NCI-H524 treated with DMSO at 0.1 percent for 48 hours (cell line): ENCODE results near the gene MAP4K4.

Source experiments
- DNase-seq: peaks from one replicate; lab custom pipeline; 2025; lab: John Stamatoyannopoulos, UW

Gene MAP4K4

DNA sequence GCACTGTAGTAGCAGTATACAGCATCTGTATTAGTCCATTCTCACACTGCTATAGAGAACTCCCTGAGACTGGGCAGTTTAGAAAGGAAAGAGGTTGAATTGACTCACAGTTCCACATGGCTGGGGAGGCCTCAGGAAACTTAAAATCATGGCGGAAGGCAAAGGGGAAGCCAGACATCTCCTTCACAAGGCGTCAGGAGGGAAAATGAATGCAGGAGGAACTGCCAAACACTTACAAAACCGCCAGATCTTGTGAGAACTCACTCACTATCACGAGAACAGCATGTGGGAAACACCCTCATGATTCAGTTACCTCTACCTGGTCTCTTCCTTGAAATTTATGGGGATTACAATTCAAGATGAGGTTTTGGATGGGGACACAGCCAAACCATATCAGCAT is 25.4 kb downstream of the MAP4K4 start:
- DNase-seq = no peak

DNA sequence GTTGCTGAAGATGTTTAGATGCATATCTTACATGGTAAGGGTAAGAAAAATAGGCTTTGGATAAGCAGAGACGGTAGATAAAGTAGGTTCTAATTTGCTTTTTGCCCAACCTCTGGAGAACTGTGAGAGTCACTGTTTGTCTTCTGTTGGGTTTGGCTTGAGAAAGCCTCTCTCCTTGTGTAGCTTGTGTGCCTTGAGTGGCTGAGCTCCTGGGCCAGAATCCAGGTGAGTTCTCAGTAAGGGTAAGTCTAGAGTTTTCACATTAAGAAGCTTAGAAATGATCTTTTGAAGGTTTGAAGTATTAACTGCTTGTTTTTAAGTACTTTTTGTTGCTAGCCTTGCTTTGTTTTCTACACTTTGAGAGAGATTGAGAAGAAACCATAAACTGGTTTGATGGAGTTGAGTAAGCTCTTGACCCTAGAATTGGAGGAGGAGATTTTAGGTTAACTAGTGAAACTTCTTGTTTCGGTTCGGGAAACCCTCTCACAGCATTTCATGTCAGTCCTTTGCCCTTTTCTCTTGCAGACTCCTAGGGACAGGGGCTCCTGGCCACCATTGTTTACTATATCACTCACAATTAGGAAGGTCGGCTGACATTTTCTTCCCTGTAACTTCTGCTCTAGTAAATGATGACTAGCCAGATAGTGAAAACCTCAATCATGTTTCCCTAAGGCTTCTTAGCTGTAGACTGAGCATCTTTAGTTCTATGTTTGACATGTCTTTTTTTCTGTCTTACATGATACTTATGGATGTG is 26.0 kb downstream of the MAP4K4 start:
- DNase-seq = no peak

DNA sequence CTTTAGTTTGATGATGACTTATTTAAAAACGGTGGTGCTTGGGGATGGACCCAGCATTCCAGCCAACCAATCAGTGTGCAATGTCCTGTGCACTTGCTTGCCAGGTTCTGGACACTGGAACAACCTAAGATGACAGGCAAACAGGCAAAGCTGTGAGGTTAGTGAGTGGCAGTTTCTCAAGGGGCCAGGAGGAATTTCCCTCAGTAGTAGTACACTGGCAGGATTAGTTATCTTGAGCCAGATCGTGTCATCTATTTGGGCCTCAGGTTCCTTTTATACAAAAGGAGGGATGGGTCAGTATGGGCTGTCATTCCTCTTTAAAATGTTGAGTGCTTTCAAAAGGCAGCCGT is 26.6 kb downstream of the MAP4K4 start:
- no peak for DNase-seq

DNA sequence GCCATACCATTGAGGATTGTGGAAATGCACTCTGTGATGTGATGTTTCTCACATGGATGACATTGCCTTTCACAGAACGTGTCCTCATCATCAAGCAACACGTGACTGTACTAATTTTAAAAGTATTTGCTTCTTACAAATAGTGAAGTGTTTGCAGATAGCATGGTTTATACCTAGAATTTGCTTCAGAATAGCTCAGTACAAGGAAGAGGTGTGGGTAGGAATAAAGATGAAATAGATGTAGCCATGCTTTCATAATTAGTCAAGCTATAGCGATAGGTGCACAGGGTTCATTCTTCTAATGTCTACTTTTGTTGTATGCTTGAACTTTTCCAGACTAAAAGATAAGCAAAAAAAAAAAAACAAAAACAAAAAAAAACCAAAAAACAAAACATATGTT is 27.5 kb downstream of the MAP4K4 start:
- DNase-seq = no peak

DNA sequence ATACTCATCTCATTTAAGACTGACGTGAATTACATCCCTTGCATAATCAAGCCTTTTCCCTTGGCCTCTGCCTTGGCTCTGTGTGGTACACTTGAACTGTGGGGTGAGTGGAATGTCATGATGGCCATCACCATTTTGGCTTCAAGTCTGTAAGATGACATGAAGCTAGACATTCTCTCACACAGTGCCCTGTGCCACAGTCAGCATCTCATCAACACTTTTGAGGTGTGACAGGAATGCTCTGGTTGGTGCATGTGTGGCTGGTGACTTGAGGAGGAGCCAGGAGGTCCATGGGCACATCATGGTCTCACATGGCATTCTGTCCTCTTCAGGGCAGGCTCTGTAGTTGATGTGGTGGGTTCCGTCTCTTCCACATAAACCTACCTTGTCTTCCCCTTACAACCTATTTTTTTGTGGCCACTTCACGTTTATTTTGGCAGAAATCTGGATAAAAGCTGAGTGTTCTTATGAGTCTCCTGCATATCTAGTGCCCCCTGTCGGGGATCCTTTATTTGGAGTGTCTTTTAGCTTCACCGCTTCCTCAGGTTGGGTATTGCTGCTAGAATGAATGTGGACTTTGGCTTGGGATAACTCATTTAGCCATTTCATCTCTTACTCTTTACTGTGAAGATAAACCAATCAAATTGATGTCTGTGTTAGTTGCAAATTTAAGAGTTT is 28.1 kb downstream of the MAP4K4 start:
- no peak for DNase-seq

DNA sequence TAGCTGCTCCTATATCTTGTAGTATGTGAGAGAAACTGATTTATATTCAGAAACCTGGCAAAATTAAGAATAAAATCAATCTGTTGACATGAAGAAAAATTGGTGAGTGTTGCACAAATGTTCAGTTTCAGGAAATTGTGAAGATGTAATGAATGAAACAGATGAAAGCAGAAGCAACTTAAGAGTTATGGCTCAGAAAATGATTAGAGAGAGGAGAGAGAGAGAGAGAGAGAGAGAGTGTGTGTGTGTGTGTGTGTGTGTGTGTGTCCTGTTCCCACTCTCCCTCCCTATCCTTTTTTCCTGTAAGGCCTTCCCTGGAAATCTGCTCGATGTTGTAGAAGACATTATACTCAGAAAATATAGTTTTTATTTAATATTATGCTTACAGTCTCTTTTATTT is 31.4 kb downstream of the MAP4K4 start:
- no peak for DNase-seq

DNA sequence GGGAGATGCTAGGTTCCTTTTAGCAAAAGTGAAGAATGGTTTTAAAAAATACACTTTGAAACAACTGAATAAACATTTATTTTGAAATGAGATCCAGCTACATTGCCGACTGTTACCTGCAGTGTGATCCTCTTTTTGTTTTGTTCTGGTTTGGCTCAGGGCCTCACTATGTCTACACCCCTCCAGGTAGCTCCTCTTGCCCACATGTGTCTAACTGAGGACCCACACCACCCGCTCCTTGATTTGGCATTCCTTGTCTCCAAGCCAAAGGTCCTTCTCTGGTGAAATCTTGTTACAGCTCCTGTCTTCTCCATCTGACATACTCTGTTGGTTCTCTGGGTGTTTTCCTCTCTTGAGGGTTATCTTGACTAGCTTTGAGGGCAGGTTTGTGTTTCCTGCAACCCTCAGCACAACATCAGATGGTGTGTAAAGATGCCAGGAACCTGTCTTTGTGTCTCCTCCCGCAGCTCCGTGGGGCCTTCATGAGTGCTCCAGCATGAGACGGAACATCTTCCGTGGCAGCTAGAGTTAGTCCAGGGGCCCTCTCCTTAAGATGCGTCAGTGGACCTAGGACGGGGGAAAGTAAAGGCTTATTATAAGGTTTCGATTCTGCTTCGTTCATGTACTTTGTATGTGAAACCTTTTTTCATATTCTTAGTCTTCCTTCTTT is 32.1 kb downstream of the MAP4K4 start:
- DNase-seq = no peak

DNA sequence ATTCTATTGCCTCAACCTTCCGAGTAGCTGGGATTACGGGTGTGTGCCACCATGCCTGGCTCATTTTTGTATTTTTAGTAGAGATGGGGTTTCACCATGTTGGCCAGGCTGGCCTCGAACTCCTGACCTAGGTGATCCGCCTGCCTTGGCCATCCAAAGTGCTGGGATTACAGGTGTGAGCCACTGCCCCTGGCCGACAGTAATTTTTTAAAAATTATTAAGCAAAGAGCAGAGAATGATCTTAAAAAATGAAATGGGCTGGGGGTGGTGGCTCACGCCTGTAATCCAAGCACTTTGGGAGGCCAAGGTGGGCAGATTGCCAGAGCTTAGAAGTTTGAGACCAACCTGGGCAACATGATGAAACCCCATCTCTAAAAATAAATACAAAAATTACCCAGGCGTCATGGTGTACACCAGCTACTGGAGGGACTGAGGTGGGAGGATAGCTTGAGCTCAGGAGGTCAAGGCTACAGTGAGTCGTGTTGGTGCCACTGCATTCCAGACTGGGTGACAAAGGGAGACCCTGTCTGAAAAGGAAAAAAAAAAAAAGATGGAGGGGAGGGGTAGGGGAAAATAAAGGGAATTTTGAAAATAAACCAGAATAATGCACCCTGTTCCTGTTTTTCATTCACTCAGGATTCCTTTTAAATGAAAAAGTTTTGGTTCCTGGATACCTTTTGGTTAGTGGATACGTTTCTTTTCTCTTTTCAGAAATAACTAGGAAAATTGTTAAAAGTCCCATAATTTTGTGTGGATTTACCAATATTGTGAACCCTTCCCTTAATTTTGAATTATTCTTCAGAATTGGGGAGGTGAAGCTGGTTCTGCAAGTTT is 33.9 kb downstream of the MAP4K4 start:
- DNase-seq = no peak

DNA sequence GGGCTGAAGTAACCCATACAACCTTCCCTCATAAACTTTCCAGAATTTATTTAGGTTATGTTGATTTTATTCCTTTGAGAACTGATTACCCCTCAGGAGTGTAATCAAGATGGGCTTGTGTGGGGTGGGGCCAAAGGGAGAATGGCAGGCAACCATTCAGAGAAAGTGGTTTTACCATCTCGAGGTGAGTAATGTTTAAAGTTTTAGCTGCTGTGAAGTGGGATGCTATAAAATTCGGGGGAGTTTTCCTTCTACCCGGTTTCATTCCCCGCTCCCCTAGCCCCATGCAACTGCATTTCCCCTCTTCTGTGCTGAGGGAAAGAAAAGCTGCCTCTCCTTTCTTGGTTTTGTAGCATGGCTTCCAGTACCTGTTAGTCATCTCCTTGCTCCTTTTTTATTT is 34.7 kb downstream of the MAP4K4 start:
- DNase-seq = no peak

DNA sequence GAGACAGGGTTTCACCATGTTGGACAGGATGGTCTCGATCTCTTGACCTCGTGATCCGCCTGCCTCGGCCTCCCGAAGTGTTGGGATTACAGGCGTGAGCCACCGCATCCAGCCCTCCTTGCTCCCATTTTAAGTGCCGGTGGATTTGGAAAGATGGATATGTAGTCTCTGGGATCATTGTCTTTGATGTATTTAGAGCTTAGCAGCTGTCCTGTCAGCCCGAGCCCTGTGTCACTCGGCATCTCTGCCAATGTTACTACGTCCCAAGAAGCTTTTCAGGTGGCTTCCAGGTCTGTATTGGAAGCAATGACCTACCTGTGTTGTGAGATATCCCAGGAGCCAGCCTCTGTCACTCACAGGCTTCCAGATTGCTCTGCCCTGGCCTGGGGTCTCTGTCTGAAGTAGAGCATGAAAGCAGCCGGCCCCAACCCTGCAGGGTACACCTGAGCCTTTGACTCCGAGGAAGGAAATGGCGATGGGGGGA is 35.3 kb downstream of the MAP4K4 start:
- no peak for DNase-seq

DNA sequence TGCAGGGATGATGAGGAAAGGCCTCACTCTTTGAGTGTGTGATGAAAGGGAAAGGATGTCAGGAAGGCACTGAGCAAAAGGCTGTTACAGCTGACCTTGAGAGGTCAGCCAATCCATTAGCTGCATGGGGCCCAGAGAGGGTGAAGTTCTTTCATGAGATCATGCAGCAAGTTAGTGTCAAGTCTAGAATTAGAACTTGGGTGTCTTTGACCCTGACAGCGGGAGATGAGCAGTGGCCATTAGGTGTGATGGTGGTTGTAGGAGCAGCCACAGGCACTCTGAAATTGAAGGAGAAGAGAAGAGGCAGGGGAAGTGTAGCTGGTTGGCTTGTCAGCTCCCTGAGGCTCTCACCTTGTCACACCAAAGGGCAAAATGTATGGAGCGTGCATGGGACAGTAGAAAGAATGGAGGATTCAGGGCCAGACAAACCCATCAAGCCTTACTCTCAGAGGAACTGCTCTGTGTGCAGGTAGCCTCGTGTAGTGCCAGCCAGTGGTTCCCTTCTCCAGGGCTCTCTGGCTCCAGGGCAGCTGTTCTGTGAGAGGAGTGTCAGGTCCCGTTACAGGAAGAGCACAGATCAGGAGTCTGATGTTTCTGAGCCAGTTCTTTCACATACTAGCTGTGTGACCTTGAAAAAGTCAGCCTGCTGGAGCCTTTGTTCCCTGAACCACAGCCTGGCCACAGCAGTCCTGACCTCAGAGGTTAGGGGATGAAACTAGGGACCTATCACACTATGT is 35.9 kb downstream of the MAP4K4 start:
- no peak for DNase-seq

DNA sequence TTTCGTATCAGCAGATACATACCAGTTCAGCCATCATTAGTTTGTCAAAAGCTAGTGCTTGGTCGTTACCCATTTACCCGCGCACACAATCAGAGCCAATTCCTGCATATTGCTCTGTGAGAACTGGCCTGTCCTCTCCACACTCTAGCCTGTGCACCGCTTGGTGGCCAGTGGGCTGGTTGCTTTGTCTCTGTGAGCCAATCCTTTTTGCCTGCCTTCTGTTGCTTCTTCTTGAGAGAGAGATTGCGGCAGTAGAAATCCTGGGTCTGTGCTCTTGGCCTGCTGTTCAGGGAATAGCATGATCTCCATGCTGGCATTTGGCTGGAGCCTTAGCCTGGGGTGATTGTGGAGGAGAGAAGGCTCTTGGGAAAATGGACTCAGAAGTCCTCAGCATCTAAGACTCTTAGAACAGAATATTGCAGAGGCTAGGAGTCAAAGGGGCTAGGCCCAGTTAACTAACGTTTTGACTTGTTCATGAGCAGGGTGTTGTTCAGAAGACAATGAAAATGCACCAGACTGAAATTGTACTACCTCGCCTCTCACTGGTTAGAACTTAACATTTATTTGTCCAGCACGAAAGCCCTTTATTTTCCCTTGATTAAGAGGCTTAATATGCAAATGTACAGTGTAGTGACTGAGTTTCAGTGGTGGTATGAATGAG is 37.1 kb downstream of the MAP4K4 start:
- no peak for DNase-seq

DNA sequence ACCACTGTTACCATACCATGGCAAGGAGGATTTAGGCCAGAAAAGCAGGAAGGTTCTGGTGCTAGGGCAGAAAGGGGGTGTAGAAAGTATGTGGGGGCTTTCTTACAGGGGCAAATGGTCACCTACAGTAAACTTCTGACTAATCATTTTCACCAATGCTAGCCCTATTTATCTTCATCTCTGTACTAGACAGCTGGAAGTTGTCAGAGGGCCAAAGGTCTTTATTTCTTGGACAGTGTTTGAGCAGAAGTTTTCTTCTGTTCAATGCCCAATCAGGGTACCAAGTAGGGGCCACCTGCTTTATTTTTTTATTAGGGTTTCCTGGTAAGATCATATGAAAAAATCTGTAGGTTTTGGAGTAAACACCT is 37.6 kb downstream of the MAP4K4 start:
- no peak for DNase-seq

DNA sequence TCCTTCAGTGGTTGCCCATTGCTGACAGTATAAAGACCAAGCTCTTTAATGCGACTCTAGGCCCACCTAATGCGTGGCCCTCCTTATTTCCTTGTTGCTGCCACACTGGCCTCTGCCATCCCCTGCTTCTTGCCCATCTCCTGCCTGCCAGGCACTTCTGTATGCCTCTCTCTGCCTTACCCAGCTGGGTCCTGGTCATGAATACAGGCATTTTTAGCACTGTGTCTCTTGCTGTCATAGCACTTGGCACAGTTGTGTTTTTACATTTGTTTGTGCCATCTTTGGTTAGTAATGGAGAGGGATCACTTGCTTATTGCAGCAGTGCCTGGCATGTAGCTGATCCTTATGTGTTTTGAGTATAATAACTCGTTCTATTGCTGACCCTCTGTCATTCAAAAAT is 38.7 kb downstream of the MAP4K4 start:
- DNase-seq = no peak

DNA sequence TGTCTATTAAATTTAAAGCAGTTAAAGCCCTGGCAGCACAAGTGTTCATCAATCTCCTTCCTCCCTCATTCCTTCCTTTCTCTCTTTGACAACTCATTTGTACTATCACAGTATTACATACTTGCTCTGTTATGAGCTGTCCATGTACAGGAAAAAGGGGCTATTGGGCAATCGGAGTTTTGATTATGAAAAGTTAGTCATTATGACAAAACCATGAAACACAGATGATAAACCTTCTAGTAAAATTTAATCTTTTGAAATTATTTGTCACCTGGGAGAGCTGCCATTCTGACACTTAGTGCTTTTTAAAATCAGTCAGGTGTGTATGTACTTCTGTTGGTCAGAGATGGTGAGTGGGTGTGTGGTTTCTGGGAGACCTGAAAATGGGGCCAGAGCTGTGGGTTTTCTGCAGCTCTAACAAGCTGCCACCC is 39.4 kb downstream of the MAP4K4 start:
- no peak for DNase-seq

DNA sequence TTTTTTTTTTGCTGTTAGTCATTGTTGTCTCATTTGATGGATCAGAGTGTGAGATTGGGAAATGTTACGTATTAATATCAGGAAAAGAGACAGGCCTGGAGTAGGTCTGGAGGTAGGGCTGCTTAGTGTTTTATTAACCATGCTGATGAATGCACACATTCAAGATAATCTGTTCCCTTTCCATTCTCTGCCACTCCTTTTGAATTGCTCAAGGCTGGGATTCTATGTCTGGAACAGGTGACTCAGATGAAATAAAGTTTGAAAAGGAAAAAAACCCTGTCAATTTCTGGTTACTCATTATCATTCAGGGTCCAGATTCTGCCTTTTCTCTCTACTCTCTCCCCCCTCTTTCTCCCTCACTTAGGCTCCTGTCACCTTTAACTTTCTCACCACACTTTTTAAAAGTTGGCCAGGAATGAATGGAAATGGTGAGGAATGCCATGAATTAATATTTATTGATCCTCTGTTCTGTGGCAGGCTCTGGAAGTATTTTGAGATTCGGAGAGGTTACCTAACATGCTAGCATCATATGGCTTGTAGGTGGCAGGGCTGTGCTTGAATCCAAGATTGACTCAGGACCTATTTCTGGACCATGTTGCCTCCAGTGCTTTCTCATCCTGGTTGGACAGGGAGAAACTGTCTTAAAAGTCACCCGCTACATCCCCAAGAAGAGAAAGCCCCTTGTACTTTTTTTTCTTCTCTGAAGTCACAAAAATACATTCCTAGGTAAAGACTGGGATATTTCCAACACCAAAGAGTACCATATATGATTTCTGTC is 40.2 kb downstream of the MAP4K4 start:
- no peak for DNase-seq

DNA sequence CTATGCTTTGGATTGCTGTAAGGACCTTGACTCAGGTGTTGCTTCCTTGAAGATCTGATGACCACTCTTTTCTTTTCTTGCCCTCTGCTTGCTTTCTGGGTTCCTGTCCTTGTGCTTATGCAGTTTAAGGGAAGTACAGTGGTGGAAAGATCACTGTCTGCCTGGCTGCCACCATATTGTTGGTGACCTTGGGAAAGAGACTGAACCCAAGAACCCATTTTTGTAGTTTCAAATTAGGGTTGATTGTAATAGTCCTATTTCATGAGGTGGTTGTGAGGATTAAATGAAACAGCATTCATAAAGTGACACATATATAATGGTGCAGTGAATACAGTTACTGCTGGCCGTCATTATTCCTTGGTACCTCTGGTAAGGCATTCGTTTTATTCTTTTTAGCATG is 41.1 kb downstream of the MAP4K4 start:
- DNase-seq = no peak

DNA sequence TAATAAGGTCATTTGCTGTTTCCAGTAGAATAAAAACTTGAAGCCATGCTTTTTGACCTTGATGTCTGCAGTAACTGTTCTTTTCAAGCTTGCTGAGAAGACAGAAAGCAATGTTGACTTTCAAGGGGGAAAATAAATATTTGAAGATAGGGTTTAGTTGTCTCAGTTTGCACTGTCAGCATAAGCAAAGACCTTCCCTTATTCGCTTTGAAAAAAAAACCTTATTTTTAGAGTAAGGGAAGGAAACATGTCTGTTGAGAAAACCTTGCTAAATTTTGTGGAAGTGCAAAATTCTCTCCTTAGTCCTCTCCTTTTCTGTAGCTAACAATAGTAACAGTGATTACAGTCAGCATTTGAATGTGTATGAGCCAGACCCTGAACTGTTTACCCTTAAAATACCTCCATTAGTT is 43.1 kb downstream of the MAP4K4 start:
- no peak for DNase-seq

DNA sequence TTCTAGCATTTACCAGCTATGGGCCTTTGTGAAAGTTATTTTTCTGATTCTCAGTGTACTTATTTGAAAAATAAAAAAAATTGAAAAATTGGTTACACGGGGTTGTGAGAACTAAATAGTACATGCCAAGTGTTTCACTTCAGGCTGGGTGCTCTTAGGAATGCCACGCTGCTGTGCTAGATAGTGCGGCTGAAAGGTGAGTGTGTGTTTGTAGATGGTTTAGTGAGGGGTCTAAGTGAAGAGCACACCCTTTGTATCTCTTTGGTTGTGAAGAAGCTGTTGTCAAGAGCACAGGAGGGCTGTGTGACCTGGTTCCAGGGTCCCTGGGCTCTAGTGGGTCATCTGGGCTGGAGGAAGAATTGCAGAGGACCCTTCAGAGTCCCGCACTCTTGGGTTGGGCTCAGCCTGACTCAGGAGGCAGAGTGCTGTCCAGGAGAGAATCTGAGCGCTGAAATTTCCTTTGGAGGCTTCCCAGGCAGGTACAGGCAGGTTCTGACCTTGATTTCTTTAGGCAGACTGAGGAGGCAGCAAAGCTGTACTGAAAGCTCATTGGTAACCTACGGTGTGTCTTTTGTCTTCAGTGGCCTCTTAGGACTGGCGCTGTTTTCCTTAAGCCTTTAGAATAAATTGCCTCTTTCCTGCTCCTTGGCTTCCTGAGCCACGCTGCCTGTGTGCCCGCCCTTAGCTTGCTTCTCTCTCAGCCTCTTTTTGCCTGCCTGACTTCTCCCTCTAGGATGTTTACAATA is 44.4 kb downstream of the MAP4K4 start:
- DNase-seq = no peak

DNA sequence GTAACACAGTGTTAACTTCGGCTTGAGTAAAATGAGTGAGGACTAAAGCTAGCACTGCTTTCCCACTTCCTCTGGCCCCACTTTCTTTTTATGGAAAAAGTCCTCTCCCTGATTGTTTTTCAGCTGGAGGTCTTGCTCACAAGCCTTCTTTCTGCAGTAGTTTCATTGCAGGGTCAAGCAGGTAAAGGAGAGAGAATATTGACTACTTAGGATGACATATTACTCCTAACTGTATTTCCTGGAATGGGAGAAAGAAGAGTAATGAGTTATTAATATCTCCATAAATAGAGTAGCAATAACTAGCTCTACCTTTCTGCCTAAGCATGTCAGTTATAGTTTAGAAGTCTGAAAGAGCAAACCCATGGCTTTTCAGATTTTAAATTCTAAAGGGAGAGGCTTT is 45.0 kb downstream of the MAP4K4 start:
- DNase-seq = no peak
